ENCODE measurements around the gene ACKR3.

ACKR3 gene

GRCh38 chr2:236608710-236609109, 39.1 kb downstream of the ACKR3 start:
- no peak for DNase-seq (ENCODE audit: low read depth in 2 of 2)

- DNase-seq (ENCODE audit: low read depth in 2 of 2), result no peak
These were observed 41.6 kb downstream of the ACKR3 start for GRCh38 chr2:236610991-236611821.

GRCh38 chr2:236612737-236613136, 43.1 kb downstream of the ACKR3 start:
- DNase-seq (ENCODE audit: low read depth in 2 of 2), result no peak

- no peak for DNase-seq (ENCODE audit: low read depth in 2 of 2)
These were observed 44.0 kb downstream of the ACKR3 start for GRCh38 chr2:236613612-236614011.

- DNase-seq (ENCODE audit: low read depth in 2 of 2), result no peak
These were observed 44.9 kb downstream of the ACKR3 start for GRCh38 chr2:236614551-236614950.

GRCh38 chr2:236616031-236616430, 46.4 kb downstream of the ACKR3 start:
- no peak for DNase-seq (ENCODE audit: low read depth in 2 of 2)

- no peak for DNase-seq (ENCODE audit: low read depth in 2 of 2)
These were observed 47.0 kb downstream of the ACKR3 start for GRCh38 chr2:236616624-236617023.

- DNase-seq (ENCODE audit: low read depth in 2 of 2), result no peak
These were observed 47.7 kb downstream of the ACKR3 start for GRCh38 chr2:236617221-236617737.

- DNase-seq (ENCODE audit: low read depth in 2 of 2), result no peak
These were observed 48.2 kb downstream of the ACKR3 start for GRCh38 chr2:236617796-236618195.

GRCh38 chr2:236618370-236618769, 48.7 kb downstream of the ACKR3 start:
- no peak for DNase-seq (ENCODE audit: low read depth in 2 of 2)

- DNase-seq (ENCODE audit: low read depth in 2 of 2), result no peak
These were observed 50.4 kb downstream of the ACKR3 start for GRCh38 chr2:236619910-236620612.

GRCh38 chr2:236621786-236622185, 52.2 kb downstream of the ACKR3 start:
- DNase-seq (ENCODE audit: low read depth in 2 of 2), result no peak

- DNase-seq (ENCODE audit: low read depth in 2 of 2), result no peak
These were observed 52.6 kb downstream of the ACKR3 start for GRCh38 chr2:236622201-236622600.

GRCh38 chr2:236622660-236623059, 53.0 kb downstream of the ACKR3 start:
- DNase-seq (ENCODE audit: low read depth in 2 of 2), result no peak

GRCh38 chr2:236623816-236624215, 54.2 kb downstream of the ACKR3 start:
- no peak for DNase-seq (ENCODE audit: low read depth in 2 of 2)

- DNase-seq (ENCODE audit: low read depth in 2 of 2), result no peak
These were observed 55.6 kb downstream of the ACKR3 start for GRCh38 chr2:236625156-236625690.

GRCh38 chr2:236626391-236627150, 56.9 kb downstream of the ACKR3 start:
- DNase-seq (ENCODE audit: low read depth in 2 of 2), result no peak

GRCh38 chr2:236627193-236627592, 57.6 kb downstream of the ACKR3 start:
- DNase-seq (ENCODE audit: low read depth in 2 of 2), result no peak

GRCh38 chr2:236627841-236628240, 58.2 kb downstream of the ACKR3 start:
- no peak for DNase-seq (ENCODE audit: low read depth in 2 of 2)

GRCh38 chr2:236628256-236628901, 58.8 kb downstream of the ACKR3 start:
- no peak for DNase-seq (ENCODE audit: low read depth in 2 of 2)

- no peak for DNase-seq (ENCODE audit: low read depth in 2 of 2)
These were observed 59.5 kb downstream of the ACKR3 start for GRCh38 chr2:236628981-236629605.

All from activated CD8-positive, alpha-beta memory T cell treated with anti-CD3 and anti-CD28 coated beads for 4 hours (primary cell).